ENCODE results near the gene WNT3A.

The WNT3A gene

GRCh38 chr1:228063251-228064191, 56.7 kb downstream of the WNT3A start:
- no peak for DNase-seq (ENCODE audit: low spot score)
- in situ Hi-C loops (cut with MboI; ENCODE audit: low pct_unique_long_range_greater_than_20kb, low sequenced_read_pairs, unreplicated experiment), result no loop called here
- TF ChIP-seq, protein P1, sequence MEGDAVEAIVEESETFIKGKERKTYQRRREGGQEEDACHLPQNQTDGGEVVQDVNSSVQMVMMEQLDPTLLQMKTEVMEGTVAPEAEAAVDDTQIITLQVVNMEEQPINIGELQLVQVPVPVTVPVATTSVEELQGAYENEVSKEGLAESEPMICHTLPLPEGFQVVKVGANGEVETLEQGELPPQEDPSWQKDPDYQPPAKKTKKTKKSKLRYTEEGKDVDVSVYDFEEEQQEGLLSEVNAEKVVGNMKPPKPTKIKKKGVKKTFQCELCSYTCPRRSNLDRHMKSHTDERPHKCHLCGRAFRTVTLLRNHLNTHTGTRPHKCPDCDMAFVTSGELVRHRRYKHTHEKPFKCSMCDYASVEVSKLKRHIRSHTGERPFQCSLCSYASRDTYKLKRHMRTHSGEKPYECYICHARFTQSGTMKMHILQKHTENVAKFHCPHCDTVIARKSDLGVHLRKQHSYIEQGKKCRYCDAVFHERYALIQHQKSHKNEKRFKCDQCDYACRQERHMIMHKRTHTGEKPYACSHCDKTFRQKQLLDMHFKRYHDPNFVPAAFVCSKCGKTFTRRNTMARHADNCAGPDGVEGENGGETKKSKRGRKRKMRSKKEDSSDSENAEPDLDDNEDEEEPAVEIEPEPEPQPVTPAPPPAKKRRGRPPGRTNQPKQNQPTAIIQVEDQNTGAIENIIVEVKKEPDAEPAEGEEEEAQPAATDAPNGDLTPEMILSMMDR (IDR thresholded peaks at IDR 0.05; ENCODE audit: extremely low read depth, insufficient read depth, missing control alignments), result no peak

GRCh38 chr1:228064296-228064695, 57.5 kb downstream of the WNT3A start:
- in situ Hi-C loops (cut with MboI; ENCODE audit: low pct_unique_long_range_greater_than_20kb, low sequenced_read_pairs, unreplicated experiment), result no loop called here
- no peak for DNase-seq (ENCODE audit: low spot score)
- TF ChIP-seq, protein P1 (IDR thresholded peaks at IDR 0.05; ENCODE audit: extremely low read depth, insufficient read depth, missing control alignments), result no peak

GRCh38 chr1:228064741-228065542, 58.1 kb downstream of the WNT3A start:
- DNase-seq (ENCODE audit: low spot score), result no peak
- in situ Hi-C loops (cut with MboI; ENCODE audit: low pct_unique_long_range_greater_than_20kb, low sequenced_read_pairs, unreplicated experiment), result no loop called here
- TF ChIP-seq, protein P1 (IDR thresholded peaks at IDR 0.05; ENCODE audit: extremely low read depth, insufficient read depth, missing control alignments), result no peak

GRCh38 chr1:228065543-228066347, 58.9 kb downstream of the WNT3A start:
- DNase-seq (ENCODE audit: low spot score), result no peak
- in situ Hi-C loops (cut with MboI; ENCODE audit: low pct_unique_long_range_greater_than_20kb, low sequenced_read_pairs, unreplicated experiment), result no loop called here
- TF ChIP-seq, protein P1 (IDR thresholded peaks at IDR 0.05; ENCODE audit: extremely low read depth, insufficient read depth, missing control alignments), result no peak

DNA sequence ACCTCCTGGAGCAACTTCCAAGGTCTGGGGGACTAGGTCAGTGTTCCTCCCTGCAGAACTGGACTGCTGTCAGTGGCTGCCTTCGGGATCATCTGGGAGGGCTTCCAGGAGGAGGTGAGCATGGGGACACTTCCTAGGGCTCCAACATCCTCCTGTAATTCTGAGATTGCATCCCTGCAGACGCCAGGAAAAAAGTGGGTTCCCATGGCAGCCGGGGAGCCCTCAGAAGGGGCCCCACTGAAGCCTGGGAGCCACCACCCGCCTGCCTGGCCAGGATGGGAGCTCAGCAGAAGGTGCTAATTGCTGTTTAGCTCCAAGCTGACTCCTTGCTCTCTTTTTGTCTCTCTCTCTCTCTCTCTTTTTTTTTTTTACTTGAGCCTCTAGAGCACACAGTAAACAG, 59.6 kb downstream of the WNT3A start:
- TF ChIP-seq, protein P1 (IDR thresholded peaks at IDR 0.05; ENCODE audit: extremely low read depth, insufficient read depth, missing control alignments), result no peak
- no peak for DNase-seq (ENCODE audit: low spot score)
- in situ Hi-C loops (cut with MboI; ENCODE audit: low pct_unique_long_range_greater_than_20kb, low sequenced_read_pairs, unreplicated experiment), result no loop called here

Measured in GM13977 (cell line).